Osteoblast (primary cell): ENCODE results near the gene SKA1. TPM values are rescaled to one million over a fixed set of nuclear protein-coding genes. Genes with fewer than 3 reads are reported as not detected.
"Not testable (repeated sequence)": the region's sequence is repeated elsewhere in the genome, so short reads cannot be mapped to it uniquely, and the experiment has no call there.

Source experiments
- DNase-seq: peaks from one replicate; pipeline ENCODE4 v3.0.0; 2011; ENCODE audit warnings: low spot score, mixed read lengths; ENCODE audit not compliant: insufficient read length; ENCODE audit errors: missing footprints
- H2AFZ ChIP-seq: 2 replicates; pipeline ENCODE4 v1.6.0; 2011; ENCODE audit warnings: mild to moderate bottlenecking, low read length
- H3K27ac ChIP-seq: 2 replicates; pipeline ENCODE4 v1.5.1; 2011; ENCODE audit warnings: mild to moderate bottlenecking, low read depth, low read length, moderate library complexity
- H3K27me3 ChIP-seq: 2 replicates; pipeline ENCODE4 v1.6.0; 2012; ENCODE audit warnings: mild to moderate bottlenecking, control low read depth, inconsistent platforms, low read length, moderate library complexity; ENCODE audit not compliant: insufficient read depth
- H3K36me3 ChIP-seq: 2 replicates; pipeline ENCODE4 v1.5.1; 2011; ENCODE audit warnings: mild to moderate bottlenecking, low read length, control low read depth, moderate library complexity; ENCODE audit not compliant: insufficient read depth
- H3K4me1 ChIP-seq: 2 replicates; pipeline ENCODE4 v1.5.1; 2011; ENCODE audit warnings: mild to moderate bottlenecking, low read length, control low read depth, moderate library complexity; ENCODE audit not compliant: insufficient read depth
- H3K4me2 ChIP-seq: 2 replicates; pipeline ENCODE4 v1.6.0; 2011; ENCODE audit warnings: mild to moderate bottlenecking, low read length; ENCODE audit not compliant: insufficient read depth
- H3K4me3 ChIP-seq: fragments of 200-600 bp; sonication (generic); 3 replicates; pipeline ENCODE4 v1.5.1; 2012; ENCODE audit warnings: mild to moderate bottlenecking, low read length, inconsistent platforms; ENCODE audit not compliant: insufficient read depth
- H3K79me2 ChIP-seq: 2 replicates; pipeline ENCODE4 v1.6.0; 2012; ENCODE audit warnings: mild to moderate bottlenecking, low read length, control low read depth, inconsistent platforms; ENCODE audit not compliant: insufficient read depth
- H3K9me3 ChIP-seq: 2 replicates; pipeline ENCODE4 v1.5.1; 2011; ENCODE audit warnings: low read depth, low read length, control low read depth
- H4K20me1 ChIP-seq: 2 replicates; pipeline ENCODE4 v1.6.0; 2012; ENCODE audit warnings: mild to moderate bottlenecking, low read length, control low read depth; ENCODE audit not compliant: insufficient read depth
- CTCF ChIP-seq: IDR thresholded peaks from 2 replicates; pipeline ENCODE4 v1.5.1; 2011; ENCODE audit warnings: mild to moderate bottlenecking, low read depth, low read length, moderate library complexity; ENCODE audit errors: extremely low read depth
- total RNA-seq: library from RNA; depleted of rRNA; stranded (reverse); fragments of >200 nt; gene quantifications from 2 replicates; pipeline ENCODE4 v1.2.3, GENCODE V29; 2012

The SKA1 gene
- total RNA-seq, 1 donor: 1.8 TPM

GRCh38 chr18:50428531-50429206 lies 53.8 kb downstream of the SKA1 start:
- H4K20me1 ChIP-seq: no peaks in the 10 kb centered on the region
- H3K79me2 ChIP-seq: no peaks in the 10 kb centered on the region
- no peak for TF ChIP-seq CTCF
- H3K4me3 ChIP-seq: no peak overlapping the region
- H3K9me3 ChIP-seq: no peaks in the 10 kb centered on the region
- H3K4me2 ChIP-seq: no peak overlapping the region
- H3K27me3 ChIP-seq: no peaks in the 10 kb centered on the region
- H2AFZ ChIP-seq: peak overlapping the region; percentile 21
- H3K36me3 ChIP-seq: no peaks in the 10 kb centered on the region
- no peaks in the 10 kb centered on the region for H3K4me1 ChIP-seq
- DNase-seq: no peak
- H3K27ac ChIP-seq: no peak overlapping the region

- Histone ChIP-seq H3K27me3 (no peaks in the 10 kb centered on the region), H3K36me3 (no peaks in the 10 kb centered on the region), H3K27ac (no peak overlapping the region), H4K20me1 (no peaks in the 10 kb centered on the region), H3K4me3 (no peak overlapping the region), H3K4me1 (no peaks in the 10 kb centered on the region), H2AFZ (no peak overlapping the region), H3K4me2 (no peak overlapping the region), H3K79me2 (no peaks in the 10 kb centered on the region), H3K9me3 (no peaks in the 10 kb centered on the region)
- TF ChIP-seq CTCF: peak; percentile 57
- no peak for DNase-seq
These were observed 54.5 kb downstream of the SKA1 start for GRCh38 chr18:50429207-50429948.

- H3K27me3 ChIP-seq: no peaks in the 10 kb centered on the region
- H3K4me1 ChIP-seq: no peaks in the 10 kb centered on the region
- no peaks in the 10 kb centered on the region for H3K9me3 ChIP-seq
- no peak overlapping the region for H3K27ac ChIP-seq
- H4K20me1 ChIP-seq: no peaks in the 10 kb centered on the region
- TF ChIP-seq CTCF: no peak
- H3K4me3 ChIP-seq: no peak overlapping the region
- H3K4me2 ChIP-seq: no peak overlapping the region
- no peak for DNase-seq
- no peak overlapping the region for H2AFZ ChIP-seq
- H3K79me2 ChIP-seq: no peaks in the 10 kb centered on the region
- H3K36me3 ChIP-seq: no peaks in the 10 kb centered on the region
These were observed 58.1 kb downstream of the SKA1 start for GRCh38 chr18:50432915-50433314.

GRCh38 chr18:50436742-50437141 lies 61.9 kb downstream of the SKA1 start:
- H3K4me1 ChIP-seq, H3K79me2 ChIP-seq, H3K36me3 ChIP-seq, DNase-seq, H3K4me2 ChIP-seq, H2AFZ ChIP-seq, H3K27ac ChIP-seq, H3K27me3 ChIP-seq, H3K4me3 ChIP-seq, H4K20me1 ChIP-seq, H3K9me3 ChIP-seq: not testable (repeated sequence)
